C4-2B (cell line): ENCODE measurements around the gene TENM4.

Experiments
- ZFX ChIP-seq: fragments of 450-650 bp; IDR thresholded peaks from 2 replicates; pipeline ENCODE4 v1.6.1; 2017
- TF ChIP-seq, protein P1 (sequence below): fragments of 450-650 bp; conservative IDR thresholded peaks from 2 replicates; pipeline ENCODE4 v1.5.1; 2017; ENCODE audit warnings: mild to moderate bottlenecking

DNA sequence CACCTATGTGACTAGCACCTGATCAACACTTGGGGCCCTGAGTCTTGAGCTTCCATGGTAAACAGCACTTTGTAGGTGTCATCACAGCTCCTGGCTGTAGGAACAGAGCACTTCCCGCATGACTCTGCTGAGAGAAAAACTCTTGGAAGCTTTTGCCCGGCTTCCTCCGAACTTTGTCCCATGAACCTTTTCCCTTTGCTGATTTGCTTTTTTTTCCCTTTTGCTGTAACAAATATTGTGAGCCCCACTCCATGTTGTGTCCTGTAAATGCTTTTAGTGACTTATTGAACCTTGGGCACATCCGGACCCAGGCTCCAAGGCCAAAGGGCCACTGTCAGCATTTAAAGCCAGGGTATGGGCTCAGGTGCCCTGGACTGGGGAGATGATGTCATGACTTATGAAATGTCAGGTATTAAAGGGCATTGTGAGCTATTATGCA lies 391.1 kb downstream of the TENM4 start:
- TF ChIP-seq, protein P1, sequence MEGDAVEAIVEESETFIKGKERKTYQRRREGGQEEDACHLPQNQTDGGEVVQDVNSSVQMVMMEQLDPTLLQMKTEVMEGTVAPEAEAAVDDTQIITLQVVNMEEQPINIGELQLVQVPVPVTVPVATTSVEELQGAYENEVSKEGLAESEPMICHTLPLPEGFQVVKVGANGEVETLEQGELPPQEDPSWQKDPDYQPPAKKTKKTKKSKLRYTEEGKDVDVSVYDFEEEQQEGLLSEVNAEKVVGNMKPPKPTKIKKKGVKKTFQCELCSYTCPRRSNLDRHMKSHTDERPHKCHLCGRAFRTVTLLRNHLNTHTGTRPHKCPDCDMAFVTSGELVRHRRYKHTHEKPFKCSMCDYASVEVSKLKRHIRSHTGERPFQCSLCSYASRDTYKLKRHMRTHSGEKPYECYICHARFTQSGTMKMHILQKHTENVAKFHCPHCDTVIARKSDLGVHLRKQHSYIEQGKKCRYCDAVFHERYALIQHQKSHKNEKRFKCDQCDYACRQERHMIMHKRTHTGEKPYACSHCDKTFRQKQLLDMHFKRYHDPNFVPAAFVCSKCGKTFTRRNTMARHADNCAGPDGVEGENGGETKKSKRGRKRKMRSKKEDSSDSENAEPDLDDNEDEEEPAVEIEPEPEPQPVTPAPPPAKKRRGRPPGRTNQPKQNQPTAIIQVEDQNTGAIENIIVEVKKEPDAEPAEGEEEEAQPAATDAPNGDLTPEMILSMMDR = no peak
- no peak for TF ChIP-seq ZFX
